Right lobe of liver (tissue), 4 donors: ENCODE data around the gene TCAIM.

ENCODE experiments used
- POLR2A ChIP-seq: fragments of 450-650 bp; IDR thresholded peaks from one replicate; pipeline ENCODE4 v1.6.1; 2017; ENCODE audit warnings: antibody characterized with exemption, mild to moderate bottlenecking
- TF ChIP-seq, protein P1 (sequence below), 4 donors: fragments of 200-600 bp in 3 of 4; fragments of 450-650 bp in 1 of 4; IDR thresholded peaks; one replicate each; pipeline versions ENCODE4 v1.5.1 to v1.8.0; 2016 to 2022; ENCODE audit warnings: antibody characterized with exemption in 4 of 4, mild to moderate bottlenecking in 2 of 4
- donor health status: DM: no; HTN: no; CAD: no.
- donor health status: DM: no; HTN: no; CAD: no.
- donor health status: DM: no; HTN: yes; CAD: no.

- TF ChIP-seq, protein P1, sequence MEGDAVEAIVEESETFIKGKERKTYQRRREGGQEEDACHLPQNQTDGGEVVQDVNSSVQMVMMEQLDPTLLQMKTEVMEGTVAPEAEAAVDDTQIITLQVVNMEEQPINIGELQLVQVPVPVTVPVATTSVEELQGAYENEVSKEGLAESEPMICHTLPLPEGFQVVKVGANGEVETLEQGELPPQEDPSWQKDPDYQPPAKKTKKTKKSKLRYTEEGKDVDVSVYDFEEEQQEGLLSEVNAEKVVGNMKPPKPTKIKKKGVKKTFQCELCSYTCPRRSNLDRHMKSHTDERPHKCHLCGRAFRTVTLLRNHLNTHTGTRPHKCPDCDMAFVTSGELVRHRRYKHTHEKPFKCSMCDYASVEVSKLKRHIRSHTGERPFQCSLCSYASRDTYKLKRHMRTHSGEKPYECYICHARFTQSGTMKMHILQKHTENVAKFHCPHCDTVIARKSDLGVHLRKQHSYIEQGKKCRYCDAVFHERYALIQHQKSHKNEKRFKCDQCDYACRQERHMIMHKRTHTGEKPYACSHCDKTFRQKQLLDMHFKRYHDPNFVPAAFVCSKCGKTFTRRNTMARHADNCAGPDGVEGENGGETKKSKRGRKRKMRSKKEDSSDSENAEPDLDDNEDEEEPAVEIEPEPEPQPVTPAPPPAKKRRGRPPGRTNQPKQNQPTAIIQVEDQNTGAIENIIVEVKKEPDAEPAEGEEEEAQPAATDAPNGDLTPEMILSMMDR (IDR thresholded peaks at IDR 0.05), result no peak
- TF ChIP-seq POLR2A, result no peak
These were observed 20.7 kb downstream of the TCAIM start for GRCh38 chr3:44359146-44359751.
